ENCODE results near the gene ZNF366. TPM values are rescaled to one million over a fixed set of nuclear protein-coding genes. Genes with fewer than 3 reads are reported as not detected.
A peak's percentile ranks its signal among the peaks of the same experiment; 100 is the strongest.

ZNF366 gene
- polyA plus RNA-seq, 3 donors = 0.05 to 1.2 (median 0.76) TPM

- H3K27ac Mint-ChIP-seq = peak overlapping the region in 6 of 7 donors; percentile 11 to 79 (median 45)
- DNase-seq = peak; percentile 49 to 69 (median 69)
- no peaks in the 10 kb centered on the region for H3K9me3 ChIP-seq (replicated peaks in 1 of 2; ENCODE audit: control insufficient read depth in 1 of 2, insufficient read depth in 1 of 2, low read length in 2 of 2)
- no peak overlapping the region for H2AFZ ChIP-seq (ENCODE audit: insufficient read depth, low read depth, low read length, poor library complexity, severe bottlenecking)
- H3K79me2 ChIP-seq (ENCODE audit: insufficient read depth, low read length) = no peaks in the 10 kb centered on the region
- H3K4me3 ChIP-seq (replicated peaks in 1 of 3; ENCODE audit: low read depth in 2 of 3, low read length in 3 of 3) = peak overlapping the region in 1 of 3 experiments; percentile 67
- H3K9me3 Mint-ChIP-seq = no peaks in the 10 kb centered on the region
- no peaks in the 10 kb centered on the region for H4K20me1 ChIP-seq (ENCODE audit: insufficient read depth, low read length)
- peak overlapping the region in 1 of 2 donors; percentile 72 for H3K27ac ChIP-seq (ENCODE audit: low read depth in 1 of 2, low read length in 2 of 2)
- no peak for TF ChIP-seq CTCF (IDR thresholded peaks at IDR 0.05)
- H3K27me3 ChIP-seq (ENCODE audit: control insufficient read depth in 2 of 2, insufficient read depth in 2 of 2, low read length in 2 of 2) = no peaks in the 10 kb centered on the region
- no peaks in the 10 kb centered on the region for H3K36me3 Mint-ChIP-seq
- H3K4me1 ChIP-seq (ENCODE audit: control insufficient read depth in 1 of 2, insufficient read depth in 2 of 2, low read length in 2 of 2) = peaks cover 60 to 64% of the 10 kb centered on the region in 2 donors
- intact Hi-C loops (cut with micrococcal nuclease) = loop anchor here in 1 of 2 donors (5.0 kb wide), 1 partner anchor 136 kb away; no protein-coding TSS in a partner anchor
- H3K9ac ChIP-seq (ENCODE audit: insufficient read depth, low read length, poor library complexity, severe bottlenecking) = no peak overlapping the region
- peaks cover 67% of the 10 kb centered on the region for H3K4me1 Mint-ChIP-seq
- H3K4me2 ChIP-seq (replicated peaks; ENCODE audit: extremely low read depth, low read length, poor library complexity, severe bottlenecking) = peak overlapping the region; percentile 74
- no peaks in the 10 kb centered on the region for H3K36me3 ChIP-seq (replicated peaks in 1 of 2; ENCODE audit: control insufficient read depth in 1 of 2, insufficient read depth in 2 of 2, low read length in 2 of 2)
- H3K27me3 Mint-ChIP-seq (ENCODE audit: low read depth in 3 of 3) = peaks cover 0 to 1% (median 0%) of the 10 kb centered on the region in 3 donors
- 86% methylated on average over 2 of the region's 8 CpGs for WGBS (ENCODE audit: insufficient coverage)
- H3K4me3 Mint-ChIP-seq = peak overlapping the region in 1 of 2 donors; percentile 57
These were observed 1.3 kb upstream of the ZNF366 start for GRCh38 chr5:72508241-72509170.

GRCh38 chr5:72507907-72508238, 663 bp upstream of the ZNF366 start:
- Mint-ChIP-seq H3K4me3 (peak overlapping the region; percentile 57 to 76), H3K36me3 (no peaks in the 10 kb centered on the region), H3K9me3 (no peaks in the 10 kb centered on the region), H3K27ac (peak overlapping the region; percentile 42 to 87 (median 58)), H3K27me3 (ENCODE audit: low read depth in 3 of 3) (peaks cover 0 to 1% (median 0%) of the 10 kb centered on the region in 3 donors), H3K4me1 (peaks cover 67% of the 10 kb centered on the region)
- Histone ChIP-seq H3K4me1 (ENCODE audit: control insufficient read depth in 1 of 2, insufficient read depth in 2 of 2, low read length in 2 of 2) (peaks cover 60 to 66% of the 10 kb centered on the region in 2 donors), H3K27ac (ENCODE audit: low read depth in 1 of 2, low read length in 2 of 2) (peak overlapping the region; percentile 2 to 72), H3K9ac (ENCODE audit: insufficient read depth, low read length, poor library complexity, severe bottlenecking) (no peak overlapping the region), H4K20me1 (ENCODE audit: insufficient read depth, low read length) (no peaks in the 10 kb centered on the region), H3K27me3 (ENCODE audit: control insufficient read depth in 2 of 2, insufficient read depth in 2 of 2, low read length in 2 of 2) (no peaks in the 10 kb centered on the region), H3K4me2 (replicated peaks; ENCODE audit: extremely low read depth, low read length, poor library complexity, severe bottlenecking) (peak overlapping the region; percentile 74), H2AFZ (ENCODE audit: insufficient read depth, low read depth, low read length, poor library complexity, severe bottlenecking) (no peak overlapping the region), H3K79me2 (ENCODE audit: insufficient read depth, low read length) (no peaks in the 10 kb centered on the region), H3K4me3 (replicated peaks in 1 of 3; ENCODE audit: low read depth in 2 of 3, low read length in 3 of 3) (peak overlapping the region in 1 of 3 experiments; percentile 67), H3K36me3 (replicated peaks in 1 of 2; ENCODE audit: control insufficient read depth in 1 of 2, insufficient read depth in 2 of 2, low read length in 2 of 2) (no peaks in the 10 kb centered on the region), H3K9me3 (replicated peaks in 1 of 2; ENCODE audit: control insufficient read depth in 1 of 2, insufficient read depth in 1 of 2, low read length in 2 of 2) (no peaks in the 10 kb centered on the region)
- intact Hi-C loops (cut with micrococcal nuclease) = loop anchor here in 1 of 2 donors (5.0 kb wide), 1 partner anchor 136 kb away; no protein-coding TSS in a partner anchor
- DNase-seq = no peak
- TF ChIP-seq CTCF (IDR thresholded peaks at IDR 0.05) = no peak
- 80% methylated on average over 1 of the region's 5 CpGs for WGBS (ENCODE audit: insufficient coverage)

Measured in CD14-positive monocyte (primary cell).